UCSD-AML1 (cell line): ENCODE data around the gene SDE2.
"Not testable (repeated sequence)": the region's sequence is repeated elsewhere in the genome, so short reads cannot be mapped to it uniquely, and the experiment has no call there.

ENCODE experiments used
- DNase-seq: peaks from one replicate; lab custom pipeline; 2025; ENCODE audit not compliant: unreplicated experiment; lab: John Stamatoyannopoulos, UW

Gene SDE2

DNA sequence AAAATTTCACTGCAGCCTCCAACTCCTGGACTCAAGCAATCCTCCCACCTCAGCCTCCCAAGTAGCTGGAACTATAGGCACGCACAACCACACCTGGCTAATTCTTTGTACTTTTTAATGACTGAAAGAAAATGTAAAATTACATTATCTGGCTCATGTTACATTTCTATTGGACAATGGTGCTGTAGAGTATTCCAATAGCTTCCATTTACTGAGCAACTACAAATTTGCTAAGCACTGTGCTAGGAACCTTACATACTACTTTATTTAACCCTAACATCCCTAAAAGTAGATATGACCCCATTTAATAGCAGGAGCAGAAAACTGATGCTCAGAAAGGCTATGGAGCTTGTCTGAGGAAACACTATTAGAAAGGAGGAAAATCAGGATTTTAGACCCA, 19.7 kb downstream of the SDE2 start:
- no peak for DNase-seq

DNA sequence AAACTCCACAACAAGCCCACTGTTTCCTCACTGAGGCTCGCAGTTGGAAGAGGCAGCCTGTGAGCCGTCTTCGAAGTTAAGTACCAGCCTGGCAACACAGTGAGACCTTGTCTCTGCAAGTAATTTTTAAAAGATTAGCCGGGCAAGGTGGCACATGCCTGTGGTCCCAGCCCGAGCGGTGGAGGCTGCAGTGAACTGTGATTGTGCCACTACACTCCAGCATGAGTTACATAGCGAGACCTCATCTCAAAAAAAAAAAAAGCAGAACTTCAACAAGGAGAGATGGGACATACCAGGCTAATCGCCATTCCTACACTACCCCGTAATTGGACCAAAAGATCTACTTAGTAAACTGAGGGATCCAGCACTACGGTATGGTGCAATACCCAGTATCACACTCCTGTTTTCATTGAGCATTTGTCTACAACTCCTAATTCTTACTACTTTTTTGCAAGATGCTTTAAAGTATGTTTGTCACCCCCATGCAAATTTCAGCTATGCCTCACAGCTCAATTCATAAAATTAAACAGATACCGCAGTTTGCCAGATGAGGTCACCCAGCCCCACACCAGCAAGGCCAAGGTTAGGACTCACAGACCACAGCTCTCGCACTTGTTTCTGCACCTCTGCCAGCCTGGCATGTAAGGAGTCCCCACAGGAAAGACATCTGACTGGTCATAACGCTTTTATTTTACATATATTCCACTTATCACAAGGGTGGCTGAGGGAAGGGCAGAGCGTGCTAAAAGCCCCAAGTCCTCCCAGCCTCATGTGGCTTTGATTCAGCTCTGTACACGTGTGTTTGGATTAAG, 21.0 kb downstream of the SDE2 start:
- no peak for DNase-seq

DNA sequence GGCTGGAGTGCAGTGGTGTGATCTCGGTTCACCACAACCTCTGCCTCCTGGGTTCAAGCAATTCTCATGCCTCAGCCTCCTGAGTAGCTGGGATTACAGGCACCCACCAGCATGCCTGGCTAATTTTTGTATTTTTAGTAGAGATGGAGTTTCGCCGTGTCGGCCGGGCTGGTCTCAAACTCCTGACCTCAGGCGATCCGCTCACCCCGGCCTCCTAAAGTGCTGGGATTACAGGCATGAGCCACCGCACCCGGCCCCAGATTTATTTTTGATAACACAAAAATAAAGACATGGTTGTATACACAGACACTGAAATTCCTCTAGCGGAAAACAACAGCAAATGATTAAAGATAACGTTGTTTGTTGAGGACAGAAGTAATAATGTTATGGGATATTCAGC, 24.0 kb downstream of the SDE2 start:
- DNase-seq: not testable (repeated sequence)

DNA sequence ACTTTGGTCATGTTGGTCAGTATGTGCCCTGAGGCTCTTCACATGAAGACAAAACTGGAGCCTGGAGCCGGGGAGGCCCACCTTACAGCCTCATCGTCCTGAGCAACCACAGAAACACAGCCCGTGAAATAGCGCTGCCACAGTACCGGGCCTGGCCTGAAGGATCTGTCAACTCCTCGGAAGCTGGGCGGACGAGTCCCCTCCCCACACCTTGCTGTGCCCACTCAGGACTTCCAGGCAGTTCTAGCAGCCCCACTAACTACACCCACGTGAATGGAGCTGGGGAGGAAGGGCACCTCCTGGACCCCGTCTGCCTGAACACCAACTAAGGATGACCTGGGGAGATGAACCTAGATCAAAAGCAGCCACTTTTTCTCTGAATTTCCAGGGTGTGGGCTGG, 24.7 kb downstream of the SDE2 start:
- no peak for DNase-seq

DNA sequence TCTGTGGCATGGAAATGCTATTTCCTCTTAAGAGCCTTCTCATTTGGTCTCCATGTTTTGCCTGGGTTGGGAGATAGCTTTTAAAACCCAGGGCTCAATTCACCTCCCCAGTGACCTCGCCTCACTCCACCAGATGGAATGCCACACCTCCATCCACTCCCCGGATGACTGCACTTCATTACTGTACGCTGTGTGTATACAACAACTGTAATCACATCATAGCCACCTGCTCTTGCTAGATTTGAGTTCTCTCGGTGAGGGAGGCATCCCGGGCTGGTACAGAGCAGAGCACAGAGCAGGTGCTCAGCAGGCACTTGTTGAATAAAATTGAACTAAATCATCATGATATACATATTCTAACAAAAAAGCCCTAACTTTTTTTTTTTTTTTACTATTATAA, 26.0 kb downstream of the SDE2 start:
- no peak for DNase-seq

DNA sequence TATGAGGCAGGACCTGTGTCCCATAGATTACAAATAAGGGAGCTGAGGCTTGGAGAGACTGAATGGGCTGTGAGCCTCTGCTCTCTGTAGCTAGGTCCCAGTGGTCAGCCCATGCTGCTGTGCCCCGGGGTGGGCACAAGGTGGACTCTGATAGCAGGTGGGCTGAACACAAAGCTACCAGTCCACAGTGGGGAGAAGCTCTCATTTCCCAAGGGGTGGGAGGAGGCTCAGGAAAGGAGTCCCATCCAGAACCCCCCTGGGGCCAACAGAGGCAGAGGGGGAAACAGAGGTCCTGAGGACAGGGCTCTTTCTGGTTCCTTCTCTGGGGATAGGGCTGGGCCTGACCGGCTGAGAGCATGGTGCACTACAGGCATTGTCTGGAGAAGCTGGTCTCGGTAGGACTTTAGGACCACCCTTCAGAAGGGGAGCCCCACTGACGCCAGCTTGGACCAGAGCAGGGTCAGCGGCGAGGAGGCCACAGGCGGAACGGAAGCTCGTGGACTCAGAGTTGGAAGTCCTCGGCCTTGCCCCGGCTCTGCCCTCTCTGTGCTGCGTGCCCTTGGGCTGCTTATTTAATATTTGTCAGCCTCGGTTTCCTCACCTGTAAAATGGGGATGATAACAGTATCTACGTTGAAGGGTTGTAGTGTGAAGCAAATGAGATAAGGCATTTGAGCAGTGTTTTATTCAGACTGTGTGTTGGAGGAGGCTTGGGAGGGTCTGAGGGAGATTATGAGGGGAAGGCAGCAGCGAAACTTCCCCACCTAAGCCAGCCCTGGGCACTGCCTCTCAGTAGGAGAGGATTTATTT, 26.6 kb downstream of the SDE2 start:
- no peak for DNase-seq

DNA sequence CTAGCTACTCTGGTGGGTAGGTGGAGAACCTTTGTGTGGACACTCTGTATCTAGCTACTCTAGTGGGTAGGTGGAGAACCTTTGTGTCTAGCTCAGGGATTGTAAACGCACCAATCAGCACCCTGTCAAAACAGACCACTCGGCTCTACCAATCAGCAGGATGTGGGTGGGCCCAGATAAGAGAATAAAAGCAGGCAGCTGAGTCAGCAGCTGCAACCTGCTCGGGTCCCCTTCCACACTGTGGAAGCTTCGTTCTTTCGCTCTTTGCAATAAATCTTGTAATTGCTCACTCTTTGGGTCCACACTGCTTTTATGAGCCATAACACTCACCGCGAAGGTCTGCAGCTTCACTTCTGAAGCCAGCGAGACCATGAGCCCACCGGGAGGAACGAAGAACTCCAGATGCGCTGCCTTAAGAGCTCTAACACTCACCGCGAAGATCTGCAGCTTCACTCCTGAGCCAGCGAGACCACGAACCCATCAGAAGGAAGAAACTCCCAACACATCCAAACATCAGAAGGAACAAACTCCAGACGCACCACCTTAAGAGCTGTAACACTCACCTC, 28.5 kb downstream of the SDE2 start:
- not testable (repeated sequence) for DNase-seq

DNA sequence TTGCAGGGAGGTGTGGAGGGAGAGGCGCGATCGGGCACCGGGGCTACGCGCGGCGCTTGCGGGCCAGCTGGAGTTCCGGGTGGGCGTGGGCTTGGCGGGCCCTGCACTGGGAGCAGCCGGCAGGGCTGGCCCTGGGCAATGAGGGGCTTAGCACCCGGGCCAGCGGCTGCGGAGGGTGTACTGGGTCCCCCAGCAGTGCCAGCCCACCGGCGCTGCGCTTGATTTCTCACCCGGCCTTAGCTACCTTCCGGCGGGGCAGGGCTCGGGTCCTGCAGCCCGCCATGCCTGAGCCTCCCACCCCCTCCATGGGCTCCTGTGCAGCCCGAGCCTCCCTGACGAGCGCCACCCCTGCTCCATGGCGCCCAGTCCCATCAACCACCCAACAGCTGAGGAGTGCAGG, 29.4 kb downstream of the SDE2 start:
- DNase-seq: not testable (repeated sequence)

DNA sequence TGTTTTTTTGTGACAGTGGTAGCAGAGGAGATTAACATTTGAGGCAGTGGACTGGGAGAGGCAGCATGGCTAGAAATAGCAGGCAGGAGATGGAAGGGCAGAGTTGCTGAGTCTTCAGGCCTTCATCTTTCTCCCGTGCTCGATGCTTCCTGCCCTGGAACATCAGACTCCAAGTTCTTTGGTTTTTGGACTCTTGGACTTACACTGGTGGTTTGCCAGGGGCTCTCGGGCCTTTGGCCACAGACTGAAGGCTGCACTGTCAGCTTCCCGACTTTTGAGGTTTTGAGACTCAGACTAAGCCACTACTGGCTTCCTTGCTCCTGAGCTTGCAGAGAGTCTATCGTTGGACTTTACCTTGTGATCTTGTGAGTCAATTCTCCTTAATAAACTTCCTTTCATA, 33.9 kb downstream of the SDE2 start:
- no peak for DNase-seq

DNA sequence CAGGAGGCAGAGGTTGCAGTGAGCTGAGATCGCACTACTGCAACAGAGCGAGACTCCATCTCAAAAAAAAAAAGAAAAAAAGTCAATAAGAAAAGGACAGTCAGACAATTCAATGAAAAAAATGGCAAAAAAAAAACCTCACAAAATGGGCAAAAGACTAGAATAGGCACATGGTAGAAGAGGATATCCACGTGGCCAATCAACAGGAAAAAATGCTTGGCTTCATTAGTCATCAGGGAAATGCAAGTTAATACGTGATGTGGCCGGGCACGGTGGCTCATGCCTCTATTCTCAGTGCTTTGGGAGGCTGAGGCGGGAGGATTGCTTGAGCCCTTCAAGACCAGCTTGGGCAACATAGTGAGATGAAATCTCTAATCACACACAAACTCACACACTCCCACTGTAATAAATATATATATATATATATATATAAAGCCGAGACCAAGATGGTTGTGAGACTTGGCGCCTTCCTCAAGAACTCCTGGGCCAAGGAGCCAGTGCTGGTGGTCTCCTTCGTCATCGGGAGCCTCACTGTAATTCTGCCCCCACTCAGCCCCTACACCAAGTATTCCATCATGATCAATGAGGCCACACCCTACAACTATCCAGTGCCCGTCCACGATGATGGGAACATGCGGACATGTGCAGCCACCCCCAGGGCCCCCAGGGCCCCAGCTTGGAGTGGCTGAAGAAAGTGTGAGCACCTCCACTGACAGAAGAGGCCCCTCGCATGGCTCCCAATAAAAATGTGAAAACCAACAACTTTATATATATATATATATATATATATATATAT, 35.2 kb downstream of the SDE2 start:
- DNase-seq: no peak

DNA sequence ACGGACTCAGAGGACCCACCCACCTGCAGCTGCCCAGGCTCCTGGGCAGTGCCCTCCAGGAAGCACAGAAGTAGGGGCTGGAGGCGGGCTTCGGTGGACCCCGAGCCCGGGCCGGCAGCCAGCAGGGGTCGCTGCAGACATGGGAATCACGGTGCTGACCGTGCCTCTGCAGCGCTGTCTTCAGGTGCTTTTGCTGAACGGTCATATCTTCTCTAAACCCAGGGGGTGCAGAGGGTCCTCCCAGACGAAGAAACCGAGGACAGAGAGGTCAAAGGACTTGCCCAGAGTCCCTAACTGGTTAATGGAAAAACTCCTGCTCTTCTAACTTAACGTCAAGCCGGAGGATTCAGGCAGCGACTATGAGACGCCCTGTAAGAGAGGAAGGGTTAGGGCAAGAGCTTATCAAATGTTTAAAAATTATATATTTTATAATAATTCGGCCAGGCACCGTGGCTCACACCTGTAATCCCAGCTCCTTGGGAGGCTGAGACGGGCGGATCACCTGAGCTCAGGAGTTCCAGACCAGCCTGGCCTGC, 36.6 kb downstream of the SDE2 start:
- no peak for DNase-seq

DNA sequence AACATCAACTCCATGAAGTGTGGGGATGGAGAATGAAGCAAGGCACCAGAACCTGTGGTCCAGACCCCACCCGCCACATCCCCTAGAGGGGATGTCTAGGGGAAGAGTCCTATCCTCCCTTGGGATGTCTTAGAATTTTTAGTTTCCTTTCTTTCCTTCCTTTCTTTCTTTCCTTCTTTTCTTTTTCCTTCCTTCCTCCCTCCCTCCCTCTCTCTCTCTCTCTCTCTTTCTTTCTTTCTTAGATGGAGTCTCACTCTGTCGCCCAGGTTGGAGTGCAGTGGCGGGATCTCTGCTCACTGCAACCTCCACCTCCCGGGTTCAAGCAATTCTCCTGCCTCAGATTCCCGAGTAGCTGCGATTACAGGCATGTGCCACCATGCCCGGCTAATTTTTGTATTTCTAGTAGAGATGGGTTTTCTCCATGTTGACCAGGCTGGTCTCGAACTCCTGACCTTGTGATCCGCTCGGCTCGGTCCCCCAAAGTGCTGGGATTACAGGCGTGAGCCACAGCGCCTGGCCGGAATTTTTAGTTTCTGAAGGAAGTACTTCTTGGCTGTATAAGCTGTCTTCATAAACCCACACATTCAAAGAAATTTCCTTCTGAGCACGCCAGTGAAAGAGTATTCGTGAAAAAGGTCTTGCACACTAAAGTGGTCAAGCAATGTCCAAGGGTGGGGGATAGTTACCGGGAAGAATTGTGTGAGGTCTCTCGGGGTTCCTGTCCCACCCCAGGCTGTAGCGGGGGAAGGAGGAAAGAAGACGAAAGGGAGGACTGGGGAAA, 37.3 kb downstream of the SDE2 start:
- no peak for DNase-seq

DNA sequence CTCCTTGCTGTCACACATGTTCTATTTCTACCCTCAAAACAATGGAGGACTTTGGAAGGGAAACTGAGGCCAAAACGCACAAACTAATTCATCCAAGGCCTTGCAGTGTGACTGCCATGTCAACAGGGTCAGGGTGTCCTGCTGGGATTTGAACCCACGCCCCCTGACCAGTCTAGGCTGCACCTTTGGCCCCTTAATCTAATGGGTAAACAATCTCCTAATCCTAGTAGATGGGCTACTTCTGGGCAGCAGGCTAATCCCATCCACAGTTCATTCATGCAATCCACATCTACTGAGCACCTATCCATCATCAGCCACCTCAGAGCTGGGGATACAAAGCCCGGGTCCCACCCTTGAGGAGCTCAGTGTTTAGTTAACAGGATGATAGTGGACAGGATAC, 41.1 kb downstream of the SDE2 start:
- no peak for DNase-seq

DNA sequence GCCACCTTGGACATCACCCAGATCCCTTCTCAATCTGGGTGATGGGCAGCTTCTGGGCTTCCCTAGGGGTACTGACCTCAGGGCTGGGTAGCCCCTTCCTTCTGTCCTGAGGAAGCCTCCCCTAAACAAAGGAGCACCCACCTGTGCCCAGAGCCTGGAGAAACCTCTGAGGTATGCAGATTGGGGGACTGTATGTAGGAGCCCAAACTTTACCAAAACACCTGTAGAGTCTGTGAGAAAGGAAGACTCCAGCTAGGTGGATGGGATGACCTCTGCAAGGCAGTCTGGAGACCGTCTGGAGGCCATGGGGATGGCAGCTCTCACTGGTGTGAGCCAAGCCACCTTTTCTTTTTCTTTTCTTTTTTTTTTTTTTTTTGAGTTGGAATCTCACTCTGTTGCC, 44.4 kb downstream of the SDE2 start:
- no peak for DNase-seq

DNA sequence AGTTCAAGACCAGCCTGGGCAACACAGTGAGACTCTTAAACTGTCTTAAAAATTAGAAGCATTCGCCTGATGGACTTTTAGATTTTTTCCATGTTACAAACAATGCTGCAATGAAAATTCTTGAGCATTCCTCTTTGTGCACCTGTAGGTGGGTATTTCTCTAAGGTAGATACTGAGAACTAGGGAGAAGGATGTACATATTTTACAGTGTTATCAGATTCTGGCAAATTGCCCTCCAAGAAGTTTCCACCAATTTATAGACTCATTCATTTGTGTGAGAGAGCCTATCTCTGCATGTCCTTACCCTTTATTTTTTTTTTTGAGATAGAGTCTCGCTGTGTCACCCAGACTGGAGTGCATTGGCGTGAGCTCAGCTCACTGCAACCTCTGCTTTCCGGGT, 45.8 kb downstream of the SDE2 start:
- no peak for DNase-seq

DNA sequence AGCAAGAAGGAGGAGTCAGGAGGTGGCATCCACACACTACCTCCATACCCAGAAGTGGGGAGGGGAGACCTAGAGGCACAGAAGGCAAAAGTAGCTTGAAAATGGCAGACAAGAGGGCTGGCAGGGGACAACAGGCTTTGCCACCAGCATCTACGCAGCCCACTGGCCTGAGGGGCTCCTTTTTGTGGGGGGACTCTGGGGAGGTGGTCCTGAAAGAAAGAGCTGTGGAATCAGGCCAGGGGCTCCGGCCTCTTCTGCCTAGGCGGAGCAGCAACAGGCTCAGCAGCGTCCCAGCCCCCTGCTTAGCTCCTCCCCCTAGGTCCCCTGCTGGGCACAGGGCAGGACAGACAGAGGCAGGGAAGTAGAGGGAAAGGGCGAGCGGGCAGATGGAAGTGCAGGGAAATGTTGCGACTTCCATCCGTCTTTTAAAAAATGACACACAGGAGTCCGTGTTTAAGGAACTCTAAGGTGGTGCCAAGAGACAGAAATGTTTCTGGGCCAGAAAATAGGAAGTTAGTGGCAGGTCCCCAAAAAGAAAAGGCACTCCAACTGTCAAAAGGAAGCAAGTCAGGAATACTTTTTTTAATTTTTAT, 48.1 kb downstream of the SDE2 start:
- peak; percentile 76 for DNase-seq

DNA sequence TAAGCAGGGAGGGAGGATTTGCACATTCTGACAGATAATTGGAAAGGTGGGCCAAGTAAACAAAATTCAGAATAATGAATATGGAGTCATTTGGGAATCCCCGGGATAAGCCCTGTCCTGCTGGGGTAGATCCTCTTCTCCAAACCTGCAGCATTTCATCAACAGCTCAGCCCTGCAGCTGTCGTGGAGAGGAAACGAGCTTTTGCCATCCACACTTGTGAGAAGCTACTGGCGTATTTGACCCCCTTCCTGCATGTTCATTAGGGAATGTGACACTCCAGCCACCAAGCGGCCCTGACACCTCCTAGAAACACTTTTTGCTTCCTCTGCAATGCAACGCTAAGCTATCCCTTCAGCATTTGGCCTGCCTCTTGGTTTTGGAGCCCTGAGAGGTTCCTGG, 50.1 kb downstream of the SDE2 start:
- no peak for DNase-seq

DNA sequence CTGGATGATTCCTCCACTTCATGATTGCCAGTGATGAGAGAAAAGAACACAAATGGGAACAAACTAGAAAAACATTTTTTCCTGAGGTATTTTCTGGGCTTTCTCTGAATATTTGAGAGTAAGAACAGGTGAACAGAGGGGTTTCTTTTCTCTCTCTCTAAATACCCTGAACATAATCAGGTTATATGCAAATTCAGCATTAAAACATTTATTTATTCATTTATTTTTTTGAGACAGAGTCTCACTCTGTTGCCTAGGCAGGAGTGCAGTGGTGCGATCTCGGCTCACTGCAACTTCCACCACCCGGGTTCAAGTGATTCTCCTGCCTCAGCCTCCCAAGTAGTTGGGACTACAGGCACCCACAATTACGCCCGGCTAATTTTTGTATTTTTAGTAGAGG, 52.3 kb downstream of the SDE2 start:
- no peak for DNase-seq

DNA sequence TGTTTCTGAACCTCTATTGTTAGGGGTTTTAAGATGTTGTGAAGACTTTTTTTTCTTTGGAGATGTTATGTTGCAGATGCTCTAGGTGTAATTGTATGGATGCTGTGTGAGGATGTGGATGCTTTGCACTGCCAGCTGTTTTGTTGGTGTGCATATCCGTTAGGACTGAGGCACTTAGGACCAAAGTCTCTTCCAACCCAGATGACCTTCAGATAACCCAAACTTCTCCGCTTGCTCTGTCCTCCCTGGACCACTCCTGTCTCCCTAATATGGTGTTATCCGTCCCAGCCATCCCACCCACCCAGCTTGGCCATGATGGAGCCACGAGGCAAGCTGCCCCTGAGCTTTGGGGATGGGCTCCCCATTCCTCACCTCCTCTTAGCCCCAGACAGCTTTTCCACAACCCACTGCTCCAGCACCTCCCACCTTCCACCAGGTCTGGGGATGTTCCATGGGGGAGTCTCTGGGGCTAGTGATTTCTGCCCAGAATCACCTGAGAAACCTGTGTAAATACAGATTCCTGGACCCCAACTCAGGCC, 53.0 kb downstream of the SDE2 start:
- no peak for DNase-seq

DNA sequence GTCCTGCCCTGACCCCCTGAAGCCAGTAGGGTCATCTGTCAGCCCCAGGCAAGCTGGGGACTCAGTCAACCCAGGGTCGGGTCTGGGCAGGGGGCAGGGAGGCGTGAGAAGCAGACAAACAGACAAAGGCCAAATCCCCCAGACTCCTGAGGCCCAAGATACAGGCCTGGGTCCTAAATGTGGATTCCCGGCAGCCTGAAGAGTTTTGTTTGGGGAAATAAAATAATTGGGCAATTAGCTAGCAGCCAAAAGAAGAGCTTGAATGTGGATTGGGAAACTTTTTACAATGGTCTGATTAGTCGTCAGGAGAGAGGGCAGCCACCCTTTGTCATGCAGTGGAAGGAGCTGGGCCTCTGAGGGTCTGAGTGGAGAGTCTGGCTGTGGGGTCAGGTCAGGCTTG, 53.6 kb downstream of the SDE2 start:
- DNase-seq: no peak
